ENCODE measurements around the gene UBR2.
A peak's percentile ranks its signal among the peaks of the same experiment; 100 is the strongest.

Gene UBR2

DNA sequence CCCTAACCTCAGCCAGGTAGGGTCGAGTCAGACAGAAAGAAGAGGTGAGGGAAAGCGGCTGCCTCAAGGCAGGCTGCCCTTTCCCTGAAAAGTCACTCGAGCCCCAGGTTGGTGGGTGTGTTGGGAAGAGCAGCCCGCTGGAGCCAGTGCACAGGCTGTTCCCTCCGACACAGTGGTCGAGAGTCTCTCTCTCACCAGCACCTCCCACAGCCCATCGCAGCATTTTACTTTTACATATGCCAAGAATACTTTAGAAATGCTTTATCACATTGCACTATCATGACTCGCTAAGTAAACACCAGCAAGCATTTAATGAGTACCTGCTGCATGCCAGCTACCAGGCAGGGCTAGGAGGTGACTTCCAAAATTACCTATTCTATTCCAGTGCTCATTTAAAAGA lies 156.9 kb downstream of the UBR2 start:
- H3K36me3 ChIP-seq: peaks cover 18% of the 10 kb centered on the region
- peak overlapping the region; percentile 54 for H3K27ac ChIP-seq
- DNase-seq: no peak
- H3K27me3 ChIP-seq (ENCODE audit: insufficient read depth, low read depth, severe bottlenecking): no peaks in the 10 kb centered on the region
- H3K4me3 ChIP-seq (ENCODE audit: low read depth, low read length): no peak overlapping the region
- H3K9me3 ChIP-seq (ENCODE audit: severe bottlenecking): no peaks in the 10 kb centered on the region
- TF ChIP-seq, protein P1, sequence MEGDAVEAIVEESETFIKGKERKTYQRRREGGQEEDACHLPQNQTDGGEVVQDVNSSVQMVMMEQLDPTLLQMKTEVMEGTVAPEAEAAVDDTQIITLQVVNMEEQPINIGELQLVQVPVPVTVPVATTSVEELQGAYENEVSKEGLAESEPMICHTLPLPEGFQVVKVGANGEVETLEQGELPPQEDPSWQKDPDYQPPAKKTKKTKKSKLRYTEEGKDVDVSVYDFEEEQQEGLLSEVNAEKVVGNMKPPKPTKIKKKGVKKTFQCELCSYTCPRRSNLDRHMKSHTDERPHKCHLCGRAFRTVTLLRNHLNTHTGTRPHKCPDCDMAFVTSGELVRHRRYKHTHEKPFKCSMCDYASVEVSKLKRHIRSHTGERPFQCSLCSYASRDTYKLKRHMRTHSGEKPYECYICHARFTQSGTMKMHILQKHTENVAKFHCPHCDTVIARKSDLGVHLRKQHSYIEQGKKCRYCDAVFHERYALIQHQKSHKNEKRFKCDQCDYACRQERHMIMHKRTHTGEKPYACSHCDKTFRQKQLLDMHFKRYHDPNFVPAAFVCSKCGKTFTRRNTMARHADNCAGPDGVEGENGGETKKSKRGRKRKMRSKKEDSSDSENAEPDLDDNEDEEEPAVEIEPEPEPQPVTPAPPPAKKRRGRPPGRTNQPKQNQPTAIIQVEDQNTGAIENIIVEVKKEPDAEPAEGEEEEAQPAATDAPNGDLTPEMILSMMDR (IDR thresholded peaks at IDR 0.05; ENCODE audit: low read depth, low read length): peak; percentile 29; the same call in 1 of the 2 replicates

DNA sequence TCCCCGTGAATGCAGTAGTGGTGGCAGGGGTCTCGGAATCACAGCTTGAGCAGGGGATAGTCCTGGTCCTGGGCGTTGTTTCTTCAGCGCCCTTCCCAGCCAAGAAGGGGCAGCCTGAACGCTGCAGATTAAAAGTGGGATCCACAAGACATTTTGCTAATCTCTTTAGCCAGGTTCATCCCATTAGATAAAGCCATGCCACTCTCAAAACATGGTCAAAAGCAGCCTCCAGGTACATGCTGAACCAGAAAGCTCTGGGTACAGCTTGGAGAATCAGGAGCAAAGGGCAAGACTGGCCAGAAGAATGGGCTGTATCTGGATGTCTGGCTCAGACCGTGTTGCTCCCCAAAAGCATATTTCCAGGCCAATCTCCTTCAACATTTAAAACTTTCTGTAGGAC lies 158.7 kb downstream of the UBR2 start, which contains the start of gene PRPH2:
TSS of gene PRPH2 (minus strand) at position 101 of the 400 bp plus-strand sequence. CDS start 263 bp downstream, outside the sequence.
- TF ChIP-seq, protein P1 (IDR thresholded peaks at IDR 0.05; ENCODE audit: low read depth, low read length): no peak
- peaks cover 15% of the 10 kb centered on the region for H3K36me3 ChIP-seq
- no peaks in the 10 kb centered on the region for H3K27me3 ChIP-seq (ENCODE audit: insufficient read depth, low read depth, severe bottlenecking)
- H3K27ac ChIP-seq: peak within 1 kb of the TSS; percentile 14
- no peak within 1 kb of the TSS for H3K4me3 ChIP-seq (ENCODE audit: low read depth, low read length)
- H3K9me3 ChIP-seq (ENCODE audit: severe bottlenecking): no peaks in the 10 kb centered on the region
- DNase-seq: peak; percentile 68

- Histone ChIP-seq H3K36me3 (peaks cover 15% of the 10 kb centered on the region), H3K9me3 (ENCODE audit: severe bottlenecking) (no peaks in the 10 kb centered on the region), H3K4me3 (ENCODE audit: low read depth, low read length) (no peak overlapping the region), H3K27ac (no peak overlapping the region), H3K27me3 (ENCODE audit: insufficient read depth, low read depth, severe bottlenecking) (no peaks in the 10 kb centered on the region)
- TF ChIP-seq, protein P1 (IDR thresholded peaks at IDR 0.05; ENCODE audit: low read depth, low read length): no peak
- no peak for DNase-seq
Measured at GRCh38 chr6:42724825-42725224, 161.0 kb downstream of the UBR2 start.

DNA sequence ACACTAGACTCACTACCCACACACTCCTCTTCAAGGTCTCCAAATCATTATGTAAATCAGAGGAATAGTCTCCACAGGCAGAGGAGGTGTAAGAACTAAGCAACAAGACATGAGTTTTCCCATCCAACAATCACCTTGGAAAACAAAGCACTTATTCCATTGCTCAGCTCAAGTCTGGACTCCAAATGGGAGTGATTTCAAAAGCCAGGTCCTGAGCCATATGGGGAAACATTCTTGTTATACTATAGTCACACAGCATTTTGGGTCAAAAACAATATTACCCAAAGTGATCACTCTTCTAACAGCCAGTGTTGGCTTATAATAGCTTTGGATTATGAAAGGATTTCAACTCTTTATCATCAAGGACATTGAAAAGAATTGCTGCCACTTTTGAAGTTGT lies 162.2 kb downstream of the UBR2 start:
- peak overlapping the region; percentile 76 for H3K27ac ChIP-seq
- H3K4me3 ChIP-seq (ENCODE audit: low read depth, low read length): peak overlapping the region; percentile 60
- H3K36me3 ChIP-seq: peaks cover 14% of the 10 kb centered on the region
- no peak for DNase-seq
- no peaks in the 10 kb centered on the region for H3K9me3 ChIP-seq (ENCODE audit: severe bottlenecking)
- H3K27me3 ChIP-seq (ENCODE audit: insufficient read depth, low read depth, severe bottlenecking): no peaks in the 10 kb centered on the region
- TF ChIP-seq, protein P1 (IDR thresholded peaks at IDR 0.05; ENCODE audit: low read depth, low read length): no peak

GRCh38 chr6:42726485-42727086 lies 162.8 kb downstream of the UBR2 start:
- peaks cover under 1% of the 10 kb centered on the region for H3K9me3 ChIP-seq (ENCODE audit: severe bottlenecking)
- peaks cover 8% of the 10 kb centered on the region for H3K36me3 ChIP-seq
- TF ChIP-seq, protein P1 (IDR thresholded peaks at IDR 0.05; ENCODE audit: low read depth, low read length): peak; percentile 84
- DNase-seq: peak; percentile 89
- no peaks in the 10 kb centered on the region for H3K27me3 ChIP-seq (ENCODE audit: insufficient read depth, low read depth, severe bottlenecking)
- H3K27ac ChIP-seq: peak overlapping the region; percentile 76
- H3K4me3 ChIP-seq (ENCODE audit: low read depth, low read length): peak overlapping the region; percentile 60

All from WERI-Rb-1 (cell line).